GM12878 (cell line): ENCODE results near the gene SORBS1. TPM values are rescaled to one million over a fixed set of nuclear protein-coding genes. Genes with fewer than 3 reads are reported as not detected.

Experiments
- ATAC-seq: fragments of 200-7000 bp; cut with Tn5 transposase; 3 replicates; pipeline ENCODE4 v1.9.1; 2020; ENCODE audit warnings: mild to moderate bottlenecking, moderate library complexity
- BruUV-seq: library from RNA; stranded (reverse); fragments of 400-500 nt; replicated peaks from 2 replicates; lab custom pipeline; 2021; lab: Mats Ljungman, UMichigan
- CTCF ChIA-PET: fragments of 300-600 bp; sonication (Branson Sonifier 250); formaldehyde crosslinking; extraction: SDS; loops from one replicate; lab custom pipeline; 2021; ENCODE audit warnings: inconsistent platforms; lab: Yijun Ruan, JAX
- POLR2A ChIA-PET: fragments of 350-600 bp; formaldehyde crosslinking; extraction: SDS; loops from one replicate; lab custom pipeline; 2021; ENCODE audit warnings: inconsistent platforms; lab: Charles Lee
- RAD21 ChIA-PET: fragments of 300-600 bp; sonication (Branson Sonifier 250); formaldehyde crosslinking; loops from one replicate; lab custom pipeline; 2023; ENCODE audit warnings: antibody characterized with exemption; ENCODE audit not compliant: unreplicated experiment; lab: Charles Lee
- SMC1A ChIA-PET: fragments of 300-600 bp; sonication (Branson Sonifier 250); formaldehyde crosslinking; loops from one replicate; lab custom pipeline; 2023; ENCODE audit not compliant: unreplicated experiment, uncharacterized antibody; lab: Charles Lee
- DNase-seq: peaks from one replicate; pipeline ENCODE4 v3.0.0-alpha.2; 2011; ENCODE audit warnings: low read depth, low spot score
- FAIRE-seq: peaks from 3 replicates; lab custom pipeline; 2011; peaks lifted over from hg19 to GRCh38; lab: Jason Lieb, UNC
- H2AFZ ChIP-seq: 2 replicates; pipeline ENCODE4 v1.6.0; 2011; ENCODE audit warnings: low read depth, low read length, control low read depth; ENCODE audit not compliant: control insufficient read depth
- H3K27ac ChIP-seq: 2 replicates; pipeline ENCODE4 v1.5.1; 2011; ENCODE audit warnings: control low read depth; ENCODE audit not compliant: control insufficient read depth, insufficient read depth
- H3K27me3 ChIP-seq, 2 experiments: replicated peaks in 1 of 2; 2 replicates each; pipeline versions ENCODE4 v1.6.0 to v1.6.1; 2011; ENCODE audit warnings: low read length in 1 of 2; ENCODE audit not compliant: control insufficient read depth in 2 of 2, insufficient read depth in 2 of 2
- H3K36me3 ChIP-seq, 2 experiments: 2 replicates each; pipeline ENCODE4 v1.5.1; 2011; ENCODE audit warnings: low read length in 1 of 2; ENCODE audit not compliant: control insufficient read depth in 2 of 2, insufficient read depth in 2 of 2
- H3K4me1 ChIP-seq: 2 replicates; pipeline ENCODE4 v1.6.1; 2011; ENCODE audit warnings: mild to moderate bottlenecking, low read length, moderate library complexity, mixed read lengths; ENCODE audit not compliant: control insufficient read depth, insufficient read depth
- H3K4me2 ChIP-seq: 2 replicates; pipeline ENCODE4 v1.6.0; 2011; ENCODE audit warnings: control low read depth; ENCODE audit not compliant: control insufficient read depth, insufficient read depth
- H3K4me3 ChIP-seq: fragments of 200-600 bp; sonication (generic); 2 replicates; pipeline ENCODE4 v1.5.1; 2016
- H3K79me2 ChIP-seq: 2 replicates; pipeline ENCODE4 v1.6.0; 2011; ENCODE audit warnings: low read length; ENCODE audit not compliant: control insufficient read depth, insufficient read depth
- H3K9ac ChIP-seq: 2 replicates; pipeline ENCODE4 v1.8.0; 2011; ENCODE audit warnings: low read length, control low read depth, mixed read lengths; ENCODE audit not compliant: control insufficient read depth, insufficient read depth
- H3K9me3 ChIP-seq: replicated peaks from 3 replicates; pipeline ENCODE4 v1.5.1; 2011; ENCODE audit warnings: mild to moderate bottlenecking, low read length; ENCODE audit not compliant: control insufficient read depth, insufficient read depth
- H4K20me1 ChIP-seq: 2 replicates; pipeline ENCODE4 v1.6.0; 2011; ENCODE audit not compliant: control insufficient read depth, insufficient read depth
- ELK1 ChIP-seq: IDR thresholded peaks from 2 replicates; pipeline ENCODE4 v1.6.1; 2012; ENCODE audit warnings: low read depth, low read length, improper control_type of control experiment
- FOS ChIP-seq: IDR thresholded peaks from 3 replicates; pipeline ENCODE4 v1.6.1; 2011; ENCODE audit warnings: borderline replicate concordance; ENCODE audit not compliant: insufficient read length; ENCODE audit errors: extremely low read depth
- PAX5 ChIP-seq: IDR thresholded peaks from 2 replicates; pipeline ENCODE4 v1.6.1; 2011; ENCODE audit warnings: low read depth, low read length, borderline replicate concordance
- POLR2AphosphoS2 ChIP-seq: IDR thresholded peaks from 2 replicates; pipeline ENCODE4 v1.6.1; 2011; ENCODE audit warnings: low read depth, mild to moderate bottlenecking, low read length, improper control_type of control experiment, moderate library complexity
- SMC3 ChIP-seq: IDR thresholded peaks from 2 replicates; pipeline ENCODE4 v1.6.1; 2011; ENCODE audit warnings: low read length, improper control_type of control experiment, borderline replicate concordance
- WGBS: methylation state at CpG from one replicate; pipeline ENCODE4 v1.1.6; 2016; ENCODE audit warnings: low lambda C conversion rate; ENCODE audit not compliant: insufficient replicate concordance, insufficient coverage; ENCODE audit errors: missing lambda C conversion rate; 5-methylcytosine and 5-hydroxymethylcytosine counted together
- in situ Hi-C: fragments of 300-500 bp; cut with MboI; formaldehyde crosslinking; loops from 9 replicates; pipeline ENCODE4 v1.14.3; 2018; ENCODE audit warnings: mixed read lengths
- intact Hi-C: fragments of 100-400 bp; cut with micrococcal nuclease; formaldehyde crosslinking; loops from one replicate; pipeline ENCODE4 v1.14.2; 2022; ENCODE audit not compliant: unreplicated experiment
- polyA plus RNA-seq, 11 experiments: library from polyadenylated mRNA; depleted of rRNA in 4 of 11; unstranded in 6 of 11; stranded (reverse) in 5 of 11; fragments of >200 nt; fragmentation: Nextera tagmentation in 4 of 11; fragmentation: Illumina TruSeq in 1 of 11; extraction: Ambion mirVana in 4 of 11; extraction: Trizol in 1 of 11; gene quantifications; 1 replicate in 1 of 11; 2 replicates in 10 of 11; pipeline versions ENCODE4 v1.2.1 to v1.2.3, GENCODE V29; 2011 to 2016; ENCODE audit warnings: inconsistent platforms in 2 of 11, missing spikeins in 2 of 11, low read depth in 1 of 11
- total RNA-seq, 4 experiments: library from RNA; depleted of rRNA in 3 of 4; stranded (reverse); fragments of >200 nt in 3 of 4; fragmentation: Illumina TruSeq in 1 of 4; extraction: Trizol in 1 of 4; gene quantifications; 2 replicates each; pipeline versions ENCODE4 v1.2.1 to v1.2.3, GENCODE V29; 2013 to 2021

Gene SORBS1
- total and polyA plus RNA-seq, 10 of the 15 experiments (the other 5 are each of a cell fraction or from before 2014, with no cell fraction given): 0.13 to 0.75 (median 0.39) TPM

GRCh38 chr10:95437669-95438068 is 123.5 kb downstream of the SORBS1 start:
- Histone ChIP-seq H3K4me3 (no peak overlapping the region), H3K27me3 (peaks cover 0 to 3% of the 10 kb centered on the region in 2 experiments; a peak in 1 of 4 replicates), H3K9ac (no peak overlapping the region), H2AFZ (no peak overlapping the region), H3K27ac (no peak overlapping the region), H3K4me1 (peaks cover 9% of the 10 kb centered on the region), H3K36me3 (no peaks in the 10 kb centered on the region), H3K79me2 (no peaks in the 10 kb centered on the region), H4K20me1 (no peaks in the 10 kb centered on the region), H3K9me3 (no peaks in the 10 kb centered on the region), H3K4me2 (no peak overlapping the region)
- ATAC-seq (no peak), FAIRE-seq (no peak), DNase-seq (no peak)
- intact Hi-C loops (no loop called here), in situ Hi-C loops (no loop called here)
- ChIA-PET RAD21 (interaction anchor here (1.2 to 1.6 kb wide), 2 partner anchors 63 to 163 kb away, joined by 3 to 6 read pairs; no protein-coding TSS in a partner anchor), POLR2A (no interaction called here), SMC1A (interaction anchor here (1.2 to 11.5 kb wide), 2 partner anchors 9 to 62 kb away, joined by 3 to 122 read pairs; no protein-coding TSS in a partner anchor), CTCF (interaction anchor here (1.3 to 11.7 kb wide), 3 partner anchors 5 to 62 kb away, joined by 3 to 204 read pairs (median 147); no protein-coding TSS in a partner anchor)
- 48% methylated on average over 7 of the region's 7 CpGs for WGBS
- no peak for TF ChIP-seq PAX5
- no peak for TF ChIP-seq POLR2AphosphoS2
- TF ChIP-seq SMC3: no peak
- TF ChIP-seq ELK1: no peak
- no peak for TF ChIP-seq FOS
- BruUV-seq: no TSS peak
